Activated naive CD8-positive, alpha-beta T cell (primary cell): Measurements from ENCODE around the gene SYT15.
"Not testable (repeated sequence)": the region's sequence is repeated elsewhere in the genome, so short reads cannot be mapped to it uniquely, and the experiment has no call there.

Experiments
- H3K27ac Mint-ChIP-seq: one replicate; pipeline ENCODE4 v1.8.0; 2021; ENCODE audit warnings: mixed read lengths
- H3K27me3 Mint-ChIP-seq: one replicate; pipeline ENCODE4 v1.8.0; 2021; ENCODE audit warnings: mixed read lengths
- H3K36me3 Mint-ChIP-seq: one replicate; pipeline ENCODE4 v1.8.0; 2021; ENCODE audit warnings: mixed read lengths
- H3K4me1 Mint-ChIP-seq: one replicate; pipeline ENCODE4 v1.8.0; 2021; ENCODE audit warnings: low read depth, mixed read lengths
- H3K4me3 Mint-ChIP-seq: one replicate; pipeline ENCODE4 v1.8.0; 2021; ENCODE audit warnings: mild to moderate bottlenecking, mixed read lengths
- H3K9me3 Mint-ChIP-seq: one replicate; pipeline ENCODE4 v1.8.0; 2021; ENCODE audit warnings: low read depth, mixed read lengths

The SYT15 gene

DNA sequence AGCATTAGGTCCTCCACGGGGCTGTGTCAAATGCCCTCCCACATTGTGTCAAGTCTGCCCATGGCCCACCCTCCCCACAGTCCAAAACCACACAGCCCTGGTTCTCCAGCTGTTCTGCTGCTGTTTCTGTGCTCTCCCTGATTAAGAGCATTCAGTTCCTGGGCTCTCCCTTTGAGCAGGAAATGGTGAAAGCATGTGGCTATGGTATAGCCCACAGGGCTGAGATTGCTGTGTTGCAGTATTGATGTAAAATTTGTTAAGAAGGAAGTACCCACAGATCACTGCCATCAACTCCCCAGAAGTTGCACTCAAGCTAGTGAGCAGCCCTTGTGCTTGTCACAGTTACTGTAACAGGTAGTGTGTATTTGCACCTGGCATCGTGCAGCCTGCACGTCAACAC lies 9.3 kb downstream of the SYT15 start:
- not testable (repeated sequence) for H3K27me3 Mint-ChIP-seq, H3K4me1 Mint-ChIP-seq, H3K4me3 Mint-ChIP-seq, H3K27ac Mint-ChIP-seq, H3K36me3 Mint-ChIP-seq, H3K9me3 Mint-ChIP-seq

DNA sequence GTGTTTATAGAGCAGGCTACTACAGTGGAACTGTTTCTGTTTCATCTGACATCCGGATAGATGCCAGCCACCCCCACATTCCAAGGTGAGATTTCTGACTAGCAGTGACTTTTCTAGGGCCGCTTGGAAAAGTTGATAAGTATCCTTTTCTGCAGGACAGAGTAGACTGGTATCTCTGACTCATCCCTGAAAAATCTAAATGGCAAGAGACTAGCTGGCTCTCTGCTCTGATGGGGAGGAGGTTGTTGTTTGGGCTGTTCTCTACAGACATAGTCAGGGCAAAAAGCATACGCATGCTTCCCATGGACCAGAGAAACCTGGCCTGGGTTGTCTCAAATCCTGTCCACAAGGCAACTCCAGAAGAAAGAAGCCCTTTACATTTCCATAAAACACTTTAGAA lies 10.7 kb downstream of the SYT15 start:
- not testable (repeated sequence) for H3K9me3 Mint-ChIP-seq, H3K4me3 Mint-ChIP-seq, H3K27me3 Mint-ChIP-seq

GRCh38 chr10:46591053-46591452 lies 12.1 kb downstream of the SYT15 start:
- H3K9me3 Mint-ChIP-seq, H3K27me3 Mint-ChIP-seq, H3K27ac Mint-ChIP-seq, H3K36me3 Mint-ChIP-seq, H3K4me3 Mint-ChIP-seq, H3K4me1 Mint-ChIP-seq: not testable (repeated sequence)

More for the DNA sequence above, 10.7 kb downstream of the SYT15 start:
- H3K4me1 Mint-ChIP-seq, H3K36me3 Mint-ChIP-seq, H3K27ac Mint-ChIP-seq: not testable (repeated sequence)

- not testable (repeated sequence) for H3K4me1 Mint-ChIP-seq, H3K4me3 Mint-ChIP-seq, H3K27ac Mint-ChIP-seq, H3K27me3 Mint-ChIP-seq, H3K36me3 Mint-ChIP-seq, H3K9me3 Mint-ChIP-seq
Observed at GRCh38 chr10:46593307-46593706, 14.4 kb downstream of the SYT15 start.

DNA sequence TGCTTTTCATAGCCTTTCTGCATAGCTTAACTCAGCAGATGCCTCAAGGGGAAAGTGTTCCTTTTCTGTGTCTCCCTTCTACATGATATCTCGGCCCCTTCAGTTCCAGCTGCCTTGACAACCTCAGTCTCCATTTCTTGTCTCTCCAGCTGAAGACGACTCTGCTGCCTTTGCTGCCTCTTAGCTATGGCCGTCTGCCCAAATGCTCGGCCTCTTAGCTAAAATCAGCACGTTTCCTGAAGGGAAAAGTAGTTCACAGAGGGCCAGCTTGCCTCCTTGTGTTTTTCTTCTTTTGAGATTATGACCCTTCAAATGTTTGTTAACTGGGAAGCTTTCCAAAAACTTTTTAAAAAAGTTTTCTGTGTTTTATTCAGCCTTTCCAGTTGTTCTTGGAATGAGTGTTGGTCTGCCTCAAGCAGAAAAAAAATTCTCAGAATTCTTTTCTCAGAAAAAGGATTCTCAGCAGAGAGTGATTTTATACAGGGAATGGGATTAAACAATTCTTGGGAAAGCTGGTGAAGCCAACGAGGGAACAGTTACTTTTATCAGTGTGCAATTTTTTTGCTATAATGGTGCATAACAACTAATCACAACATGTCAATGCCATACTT lies 15.6 kb downstream of the SYT15 start:
- H3K4me3 Mint-ChIP-seq, H3K4me1 Mint-ChIP-seq, H3K27ac Mint-ChIP-seq, H3K9me3 Mint-ChIP-seq, H3K27me3 Mint-ChIP-seq, H3K36me3 Mint-ChIP-seq: not testable (repeated sequence)

GRCh38 chr10:46596570-46596969 lies 17.6 kb downstream of the SYT15 start:
- H3K36me3 Mint-ChIP-seq, H3K9me3 Mint-ChIP-seq, H3K4me1 Mint-ChIP-seq, H3K27me3 Mint-ChIP-seq, H3K27ac Mint-ChIP-seq, H3K4me3 Mint-ChIP-seq: not testable (repeated sequence)

GRCh38 chr10:46597616-46598246 lies 18.8 kb downstream of the SYT15 start:
- H3K9me3 Mint-ChIP-seq, H3K4me1 Mint-ChIP-seq, H3K36me3 Mint-ChIP-seq, H3K27ac Mint-ChIP-seq, H3K27me3 Mint-ChIP-seq: not testable (repeated sequence)
- H3K4me3 Mint-ChIP-seq = peak overlapping the region; percentile 30

- H3K4me1 Mint-ChIP-seq, H3K9me3 Mint-ChIP-seq, H3K36me3 Mint-ChIP-seq, H3K27ac Mint-ChIP-seq, H3K4me3 Mint-ChIP-seq, H3K27me3 Mint-ChIP-seq: not testable (repeated sequence)
Observed at GRCh38 chr10:46600516-46600915, 21.6 kb downstream of the SYT15 start.

- not testable (repeated sequence) for H3K27me3 Mint-ChIP-seq, H3K4me1 Mint-ChIP-seq, H3K4me3 Mint-ChIP-seq, H3K9me3 Mint-ChIP-seq, H3K36me3 Mint-ChIP-seq, H3K27ac Mint-ChIP-seq
Observed at GRCh38 chr10:46615540-46615939, 36.6 kb downstream of the SYT15 start.

DNA sequence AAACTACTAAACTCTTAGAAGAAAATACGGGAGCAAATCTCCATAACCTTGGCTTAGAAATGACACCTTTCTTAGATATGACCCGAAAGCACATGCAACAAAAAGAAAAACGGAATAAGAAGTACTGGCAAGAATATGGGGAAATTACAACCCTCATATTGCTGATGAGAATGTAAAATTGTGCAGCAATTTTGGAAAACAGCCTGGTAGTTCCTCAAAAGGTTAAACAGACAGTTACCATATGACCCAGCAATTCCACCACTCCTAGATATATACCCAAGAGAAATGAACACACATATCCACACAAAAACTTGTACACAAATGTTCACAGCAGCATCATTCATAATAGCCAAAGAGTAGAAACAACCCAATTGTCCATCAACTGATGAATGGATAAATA lies 37.3 kb downstream of the SYT15 start:
- H3K27me3 Mint-ChIP-seq, H3K9me3 Mint-ChIP-seq, H3K4me1 Mint-ChIP-seq, H3K4me3 Mint-ChIP-seq, H3K27ac Mint-ChIP-seq, H3K36me3 Mint-ChIP-seq: not testable (repeated sequence)

- not testable (repeated sequence) for H3K9me3 Mint-ChIP-seq, H3K36me3 Mint-ChIP-seq, H3K27ac Mint-ChIP-seq, H3K4me3 Mint-ChIP-seq, H3K27me3 Mint-ChIP-seq, H3K4me1 Mint-ChIP-seq
Observed at GRCh38 chr10:46617134-46617533, 38.2 kb downstream of the SYT15 start.

- H3K4me3 Mint-ChIP-seq, H3K9me3 Mint-ChIP-seq, H3K27ac Mint-ChIP-seq, H3K36me3 Mint-ChIP-seq, H3K4me1 Mint-ChIP-seq, H3K27me3 Mint-ChIP-seq: not testable (repeated sequence)
Observed at GRCh38 chr10:46617913-46618312, 39.0 kb downstream of the SYT15 start.

- H3K4me3 Mint-ChIP-seq, H3K9me3 Mint-ChIP-seq, H3K36me3 Mint-ChIP-seq, H3K27ac Mint-ChIP-seq, H3K27me3 Mint-ChIP-seq, H3K4me1 Mint-ChIP-seq: not testable (repeated sequence)
Observed at GRCh38 chr10:46623899-46624654, 45.1 kb downstream of the SYT15 start.

DNA sequence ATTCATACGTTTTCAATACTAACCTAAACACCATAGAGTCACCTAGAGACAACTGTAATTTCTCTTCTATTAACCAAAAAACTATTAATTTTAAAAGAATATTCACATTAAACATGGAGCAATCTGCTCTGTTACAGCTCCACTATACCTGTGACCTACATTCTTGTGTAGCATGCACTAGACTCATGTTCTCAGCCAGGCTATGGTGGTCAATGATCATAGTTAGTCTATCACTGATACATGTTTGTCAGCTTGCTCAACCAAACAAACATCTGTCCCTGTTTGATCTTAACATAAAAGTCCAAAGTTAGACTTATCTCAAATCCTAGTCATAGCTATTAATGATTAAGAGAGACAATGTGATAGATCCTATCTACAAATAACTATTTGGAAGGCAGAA lies 50.9 kb downstream of the SYT15 start:
- H3K36me3 Mint-ChIP-seq, H3K27ac Mint-ChIP-seq, H3K9me3 Mint-ChIP-seq, H3K4me1 Mint-ChIP-seq, H3K27me3 Mint-ChIP-seq, H3K4me3 Mint-ChIP-seq: not testable (repeated sequence)

DNA sequence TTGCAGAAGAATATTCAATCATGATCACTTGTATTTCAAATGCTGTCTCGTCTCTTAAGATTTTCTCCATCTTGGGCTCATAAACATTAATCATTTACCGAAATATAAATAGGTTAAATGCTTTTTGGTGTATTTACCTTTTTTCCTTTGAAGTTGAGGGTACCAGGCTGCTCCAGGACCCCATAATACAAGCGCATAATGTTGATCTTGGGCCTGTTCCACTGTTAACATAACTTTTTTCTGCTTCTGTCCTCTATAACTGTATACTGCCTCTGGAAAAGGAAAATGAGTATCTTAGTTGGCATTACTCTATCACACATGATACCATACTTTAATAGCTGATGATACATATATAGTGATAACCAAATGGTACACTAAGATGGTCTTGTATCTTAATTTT lies 51.9 kb downstream of the SYT15 start:
- H3K4me1 Mint-ChIP-seq, H3K36me3 Mint-ChIP-seq, H3K4me3 Mint-ChIP-seq, H3K9me3 Mint-ChIP-seq, H3K27ac Mint-ChIP-seq, H3K27me3 Mint-ChIP-seq: not testable (repeated sequence)

DNA sequence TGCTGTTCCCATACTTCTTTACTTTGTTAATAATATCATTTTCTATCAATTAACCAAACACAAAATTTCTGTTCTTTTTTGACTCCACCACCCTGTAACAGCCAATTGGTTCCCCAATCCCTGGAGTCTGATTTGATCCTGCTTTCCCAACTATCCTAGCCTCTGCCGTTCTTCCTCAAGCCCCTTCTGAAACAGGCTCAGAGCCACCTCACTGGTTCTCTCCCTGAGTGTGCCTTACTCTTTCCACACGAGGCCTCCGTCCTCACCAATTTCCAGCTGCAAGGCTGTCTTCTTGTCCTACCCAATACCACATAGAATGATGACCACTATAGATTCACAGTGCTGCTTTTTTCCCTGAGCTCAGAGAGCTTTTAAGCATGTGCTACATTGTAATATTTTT lies 52.8 kb downstream of the SYT15 start:
- H3K9me3 Mint-ChIP-seq, H3K27ac Mint-ChIP-seq, H3K36me3 Mint-ChIP-seq, H3K4me1 Mint-ChIP-seq, H3K4me3 Mint-ChIP-seq, H3K27me3 Mint-ChIP-seq: not testable (repeated sequence)
